ENCODE measurements around the gene CCNK.

Gene CCNK

DNA sequence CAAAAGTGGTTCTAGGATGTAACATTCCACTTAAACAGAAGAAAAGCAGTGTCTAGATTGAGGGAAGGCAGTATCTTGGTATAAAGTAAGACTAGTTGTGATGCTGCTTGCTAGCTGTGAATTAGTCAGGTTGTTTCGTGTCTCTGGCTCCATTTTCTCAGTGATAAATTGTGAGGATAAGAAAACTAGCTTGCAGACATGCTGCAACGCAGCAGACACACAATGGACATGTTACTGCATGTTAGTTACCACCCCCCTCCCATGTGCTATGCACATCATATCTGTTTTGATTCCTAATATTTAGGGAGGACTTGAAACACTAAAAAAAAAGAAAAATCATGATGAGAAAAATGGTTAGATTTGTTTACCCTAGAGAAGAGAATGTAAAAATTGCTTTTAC lies 2.9 kb downstream of the CCNK start:
- H3K27ac ChIP-seq = no peak overlapping the region
- CTCF ChIA-PET = no interaction called here
- POLR2A ChIA-PET (ENCODE audit: low non-redundant PET) = no interaction called here
- no peak for DNase-seq (ENCODE audit: low spot score)
- TF ChIP-seq CTCF (conservative IDR thresholded peaks at IDR 0.05; ENCODE audit: low read depth) = no peak

DNA sequence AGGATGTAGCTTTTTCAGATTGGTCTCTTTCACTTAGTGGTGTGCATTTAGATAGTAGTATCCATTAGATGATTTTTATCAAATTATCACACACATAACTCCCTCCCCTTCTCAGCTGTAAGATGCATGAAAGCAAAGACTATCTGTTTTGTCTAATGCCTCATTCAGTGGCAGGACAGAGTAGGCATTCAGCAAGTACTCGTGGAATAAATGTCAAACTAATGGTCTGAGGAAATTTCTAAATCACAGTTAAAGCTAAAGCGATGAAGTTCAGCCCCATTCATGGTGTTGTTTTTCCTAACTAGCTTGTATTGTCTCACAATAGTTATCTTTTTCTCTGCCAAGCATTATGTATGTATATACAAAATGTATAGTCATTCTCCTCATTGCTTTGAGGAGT lies 16.1 kb downstream of the CCNK start:
- no peak for TF ChIP-seq CTCF (conservative IDR thresholded peaks at IDR 0.05; ENCODE audit: low read depth)
- ChIA-PET POLR2A (ENCODE audit: low non-redundant PET) (no interaction called here), CTCF (no interaction called here)
- no peak overlapping the region for H3K27ac ChIP-seq
- DNase-seq (ENCODE audit: low spot score) = no peak

- H3K27ac ChIP-seq = no peak overlapping the region
- TF ChIP-seq CTCF (conservative IDR thresholded peaks at IDR 0.05; ENCODE audit: low read depth) = no peak
- DNase-seq (ENCODE audit: low spot score) = no peak
- ChIA-PET POLR2A (ENCODE audit: low non-redundant PET) (no interaction called here), CTCF (no interaction called here)
Measured at GRCh38 chr14:99497894-99498293, 16.7 kb downstream of the CCNK start.

DNA sequence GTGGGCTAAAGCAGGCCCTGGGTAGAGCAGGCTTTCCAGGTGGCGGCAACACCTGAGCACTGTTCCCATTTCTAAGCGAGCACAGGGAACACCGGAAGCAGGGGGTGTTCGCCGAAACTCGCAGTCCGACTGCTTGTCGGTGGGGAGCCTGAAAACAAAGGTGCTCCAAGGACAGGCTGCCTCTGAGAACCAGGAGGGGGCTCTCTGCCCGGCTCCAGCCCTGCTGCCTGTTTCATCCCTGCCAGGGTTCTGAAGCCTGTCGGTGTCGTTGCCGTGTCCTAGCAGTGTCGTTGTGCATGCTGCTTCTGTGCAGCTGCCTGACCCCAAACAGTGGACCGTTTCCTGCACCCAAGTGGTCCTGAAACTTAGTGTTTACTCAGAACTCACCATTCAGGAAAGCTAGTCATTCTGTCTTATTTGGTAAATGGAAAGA lies 21.8 kb downstream of the CCNK start:
- ChIA-PET POLR2A (ENCODE audit: low non-redundant PET) (no interaction called here), CTCF (interaction anchor here (0.6 kb wide), 1 partner anchor 718 kb away, joined by 5 read pairs; no protein-coding TSS in a partner anchor)
- DNase-seq (ENCODE audit: low spot score) = no peak
- no peak overlapping the region for H3K27ac ChIP-seq
- no peak for TF ChIP-seq CTCF (conservative IDR thresholded peaks at IDR 0.05; ENCODE audit: low read depth)

DNA sequence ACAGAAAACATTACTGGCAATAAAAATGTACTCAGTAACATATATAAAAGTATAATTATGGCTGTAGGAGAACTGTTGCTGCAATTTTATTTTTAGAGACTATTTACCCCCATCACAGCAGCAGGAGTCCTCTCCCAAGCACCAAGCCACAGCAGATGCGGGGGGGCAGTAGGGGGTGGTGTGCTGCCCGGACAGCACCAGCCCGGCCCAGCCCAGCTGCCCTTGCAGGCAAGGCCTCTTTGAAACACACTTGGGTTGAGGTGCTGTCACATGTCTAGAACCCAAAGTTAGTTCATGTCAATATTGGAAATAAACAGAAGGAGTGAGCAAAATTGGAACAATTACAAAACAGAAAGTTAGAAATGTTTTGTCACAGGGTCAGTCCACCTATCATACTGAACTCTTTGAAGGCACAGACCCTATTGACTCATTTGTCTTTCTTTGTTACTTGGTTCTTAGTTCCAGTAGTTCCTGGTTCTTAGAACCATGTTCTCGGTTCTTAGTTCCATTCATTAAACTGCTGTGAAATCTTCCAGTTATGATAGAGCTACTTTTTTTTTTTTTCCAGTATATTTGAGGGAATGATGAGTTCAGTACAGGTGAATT lies 22.7 kb downstream of the CCNK start:
- H3K27ac ChIP-seq = no peak overlapping the region
- TF ChIP-seq CTCF (conservative IDR thresholded peaks at IDR 0.05; ENCODE audit: low read depth) = no peak
- DNase-seq (ENCODE audit: low spot score) = no peak
- POLR2A ChIA-PET (ENCODE audit: low non-redundant PET) = no interaction called here
- CTCF ChIA-PET = interaction anchor here (0.6 kb wide), 1 partner anchor 717 kb away, joined by 5 read pairs; no protein-coding TSS in a partner anchor

GRCh38 chr14:99505089-99505488 lies 23.9 kb downstream of the CCNK start:
- H3K27ac ChIP-seq = no peak overlapping the region
- ChIA-PET POLR2A (ENCODE audit: low non-redundant PET) (no interaction called here), CTCF (interaction anchor here (0.6 kb wide), 1 partner anchor 60 kb away, joined by 5 read pairs; no protein-coding TSS in a partner anchor)
- TF ChIP-seq CTCF (conservative IDR thresholded peaks at IDR 0.05; ENCODE audit: low read depth) = no peak
- DNase-seq (ENCODE audit: low spot score) = no peak
